PC-3 (cell line): Measurements from ENCODE around the gene ACER3. TPM values are rescaled to one million over a fixed set of nuclear protein-coding genes. Genes with fewer than 3 reads are reported as not detected.

ENCODE experiments used
- ATAC-seq: fragments of 200-7000 bp; cut with Tn5 transposase; 2 replicates; pipeline ENCODE4 v1.9.1; 2020; ENCODE audit warnings: mild to moderate bottlenecking, moderate library complexity
- BruUV-seq: library from RNA; stranded (reverse); fragments of 400-500 nt; replicated peaks from 2 replicates; lab custom pipeline; 2021; lab: Mats Ljungman, UMichigan
- CTCF ChIA-PET: fragments of 300-600 bp; sonication (Branson Sonifier 250); formaldehyde crosslinking; loops from one replicate; lab custom pipeline; 2022; ENCODE audit warnings: antibody characterized with exemption; lab: Charles Lee
- POLR2A ChIA-PET: fragments of 300-600 bp; sonication (Branson Sonifier 250); formaldehyde crosslinking; loops from one replicate; lab custom pipeline; 2022; ENCODE audit warnings: antibody characterized with exemption; ENCODE audit not compliant: unreplicated experiment; lab: Charles Lee
- DNase-seq: peaks from one replicate; pipeline ENCODE4 v3.0.0-alpha.2; 2015
- H2AFZ ChIP-seq: fragments of 300-600 bp; sonication (generic); 2 replicates; pipeline ENCODE4 v1.6.0; 2016; ENCODE audit warnings: antibody characterized with exemption, low read length
- H3F3A ChIP-seq: fragments of 300-600 bp; sonication (generic); one replicate; pipeline ENCODE4 v1.6.0; 2017; ENCODE audit warnings: antibody characterized with exemption, low read length, control low read depth, mild to moderate bottlenecking; ENCODE audit not compliant: unreplicated experiment
- H3K27ac ChIP-seq: fragments of 300-600 bp; sonication (generic); 2 replicates; pipeline ENCODE4 v1.5.1; 2016; ENCODE audit warnings: mild to moderate bottlenecking, low read length
- H3K27me3 ChIP-seq: fragments of 300-600 bp; sonication (generic); 2 replicates; pipeline ENCODE4 v1.6.1; 2016; ENCODE audit warnings: low read length, mixed read lengths
- H3K36me3 ChIP-seq: fragments of 300-600 bp; sonication (generic); 2 replicates; pipeline ENCODE4 v1.6.1; 2016; ENCODE audit warnings: low read depth, mixed run types, low read length, mixed read lengths
- H3K4me1 ChIP-seq: fragments of 300-600 bp; sonication (generic); 2 replicates; pipeline ENCODE4 v1.5.1; 2016; ENCODE audit warnings: low read length; ENCODE audit not compliant: insufficient read depth
- H3K4me2 ChIP-seq: fragments of 300-600 bp; sonication (generic); 2 replicates; pipeline ENCODE4 v1.6.0; 2016; ENCODE audit warnings: low read length
- H3K4me3 ChIP-seq: fragments of 300-600 bp; sonication (generic); 2 replicates; pipeline ENCODE4 v1.5.1; 2016; ENCODE audit warnings: mild to moderate bottlenecking, low read length, mixed read lengths
- H3K79me2 ChIP-seq: fragments of 300-600 bp; sonication (generic); 2 replicates; pipeline ENCODE4 v1.6.1; 2017; ENCODE audit warnings: low read length, mixed read lengths
- H3K9ac ChIP-seq: fragments of 300-600 bp; sonication (generic); 2 replicates; pipeline ENCODE4 v1.6.0; 2016; ENCODE audit warnings: mild to moderate bottlenecking, low read length
- H3K9me2 ChIP-seq: fragments of 300-600 bp; sonication (generic); replicated peaks from 2 replicates; pipeline ENCODE4 v1.6.1; 2016; ENCODE audit warnings: mixed run types, low read length, mixed read lengths
- H3K9me3 ChIP-seq: fragments of 300-600 bp; sonication (generic); 2 replicates; pipeline ENCODE4 v1.6.1; 2016; ENCODE audit warnings: low read length, mixed read lengths
- H4K20me1 ChIP-seq: fragments of 300-600 bp; sonication (generic); 2 replicates; pipeline ENCODE4 v1.6.1; 2016; ENCODE audit warnings: low read length, mixed read lengths
- EZH2 ChIP-seq: fragments of 300-600 bp; sonication (generic); IDR thresholded peaks from one replicate; pipeline ENCODE4 v1.6.1; 2017; ENCODE audit warnings: antibody characterized with exemption, mild to moderate bottlenecking, low read length; ENCODE audit not compliant: unreplicated experiment
- EZH2phosphoT487 ChIP-seq: fragments of 300-600 bp; sonication (generic); IDR thresholded peaks from 2 replicates; pipeline ENCODE4 v1.6.1; 2018; ENCODE audit warnings: mild to moderate bottlenecking, antibody characterized with exemption, low read length, borderline replicate concordance
- intact Hi-C: fragments of 100-400 bp; cut with micrococcal nuclease; formaldehyde crosslinking; loops from 2 replicates; pipeline ENCODE4 v1.9.0; 2023
- total RNA-seq: library from RNA; depleted of rRNA; stranded (reverse); fragments of >200 nt; gene quantifications from 2 replicates; pipeline ENCODE4 v1.2.3, GENCODE V29; 2014
- TF ChIP-seq, protein P1 (sequence below): fragments of 300-600 bp; sonication (generic); conservative IDR thresholded peaks from 2 replicates; pipeline ENCODE4 v1.5.1; 2017; ENCODE audit warnings: antibody characterized with exemption, low read depth, mild to moderate bottlenecking, low read length

Gene ACER3
- total RNA-seq, 1 experiment from 2014 or later, result 17.3 TPM

DNA sequence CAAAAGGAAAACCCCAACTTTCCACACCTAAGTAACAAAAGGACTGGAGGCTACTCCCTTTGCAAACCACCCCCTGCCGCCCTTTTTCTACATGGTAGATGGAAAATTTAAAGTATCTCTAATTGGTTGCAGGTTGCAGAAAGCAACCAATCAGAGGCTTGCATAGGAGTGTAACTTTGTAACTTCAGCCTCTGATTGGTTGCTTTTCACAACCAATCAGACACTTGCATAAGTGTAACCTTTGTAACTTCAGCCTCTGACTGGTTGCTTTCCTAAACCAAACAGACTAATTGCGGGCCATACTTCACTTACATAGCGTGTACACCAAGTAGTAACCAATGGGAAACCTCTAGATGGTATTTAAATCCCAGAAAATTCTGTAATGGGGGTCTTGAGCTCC lies 16.8 kb upstream of the ACER3 start:
- no peaks in the 10 kb centered on the region for H3K36me3 ChIP-seq
- ChIA-PET CTCF (no interaction called here), POLR2A (no interaction called here)
- no peaks in the 10 kb centered on the region for H3K79me2 ChIP-seq
- BruUV-seq, result no TSS peak
- DNase-seq, result no peak
- H2AFZ ChIP-seq, result no peak overlapping the region
- H3K27me3 ChIP-seq, result no peaks in the 10 kb centered on the region
- H3K9me3 ChIP-seq, result no peaks in the 10 kb centered on the region
- no peak overlapping the region for H3K27ac ChIP-seq
- H3K4me3 ChIP-seq, result no peak overlapping the region
- peaks cover 15% of the 10 kb centered on the region for H3K4me1 ChIP-seq
- intact Hi-C loops, result no loop called here
- no peaks in the 10 kb centered on the region for H4K20me1 ChIP-seq
- no peaks in the 10 kb centered on the region for H3K9me2 ChIP-seq
- ATAC-seq, result no peak
- TF ChIP-seq, protein P1, sequence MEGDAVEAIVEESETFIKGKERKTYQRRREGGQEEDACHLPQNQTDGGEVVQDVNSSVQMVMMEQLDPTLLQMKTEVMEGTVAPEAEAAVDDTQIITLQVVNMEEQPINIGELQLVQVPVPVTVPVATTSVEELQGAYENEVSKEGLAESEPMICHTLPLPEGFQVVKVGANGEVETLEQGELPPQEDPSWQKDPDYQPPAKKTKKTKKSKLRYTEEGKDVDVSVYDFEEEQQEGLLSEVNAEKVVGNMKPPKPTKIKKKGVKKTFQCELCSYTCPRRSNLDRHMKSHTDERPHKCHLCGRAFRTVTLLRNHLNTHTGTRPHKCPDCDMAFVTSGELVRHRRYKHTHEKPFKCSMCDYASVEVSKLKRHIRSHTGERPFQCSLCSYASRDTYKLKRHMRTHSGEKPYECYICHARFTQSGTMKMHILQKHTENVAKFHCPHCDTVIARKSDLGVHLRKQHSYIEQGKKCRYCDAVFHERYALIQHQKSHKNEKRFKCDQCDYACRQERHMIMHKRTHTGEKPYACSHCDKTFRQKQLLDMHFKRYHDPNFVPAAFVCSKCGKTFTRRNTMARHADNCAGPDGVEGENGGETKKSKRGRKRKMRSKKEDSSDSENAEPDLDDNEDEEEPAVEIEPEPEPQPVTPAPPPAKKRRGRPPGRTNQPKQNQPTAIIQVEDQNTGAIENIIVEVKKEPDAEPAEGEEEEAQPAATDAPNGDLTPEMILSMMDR, result no peak
- no peak for TF ChIP-seq EZH2
- no peak for TF ChIP-seq EZH2phosphoT487
- no peaks in the 10 kb centered on the region for H3F3A ChIP-seq
- no peak overlapping the region for H3K9ac ChIP-seq
- H3K4me2 ChIP-seq, result no peak overlapping the region

DNA sequence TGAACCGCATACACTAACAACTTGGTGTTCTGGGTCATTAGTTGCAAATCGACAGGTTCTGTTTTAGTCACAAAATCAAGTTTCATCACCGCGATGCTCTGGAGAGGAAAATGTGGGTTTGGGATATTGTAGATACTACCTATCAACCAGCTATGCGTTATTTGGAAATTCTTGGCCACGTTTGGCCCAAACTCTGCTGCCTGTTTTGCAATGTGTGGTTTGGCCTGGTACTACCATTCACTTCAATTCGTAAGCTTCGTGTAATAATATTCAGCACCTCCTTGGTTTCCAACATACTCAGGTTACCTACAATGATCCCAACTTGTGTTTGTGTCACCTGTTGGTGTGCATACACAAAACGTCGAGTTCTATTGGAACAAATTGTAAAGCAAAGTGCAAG lies 16.2 kb upstream of the ACER3 start:
- Histone ChIP-seq H3K36me3 (no peaks in the 10 kb centered on the region), H3K4me2 (no peak overlapping the region), H3K27me3 (no peaks in the 10 kb centered on the region), H3K9me3 (no peaks in the 10 kb centered on the region), H3F3A (no peaks in the 10 kb centered on the region), H3K9ac (no peak overlapping the region), H2AFZ (no peak overlapping the region), H3K9me2 (no peaks in the 10 kb centered on the region), H4K20me1 (no peaks in the 10 kb centered on the region), H3K4me3 (no peak overlapping the region), H3K4me1 (peaks cover 9% of the 10 kb centered on the region), H3K79me2 (no peaks in the 10 kb centered on the region), H3K27ac (no peak overlapping the region)
- ATAC-seq (no peak), DNase-seq (no peak)
- intact Hi-C loops, result no loop called here
- BruUV-seq, result no TSS peak
- ChIA-PET POLR2A (no interaction called here), CTCF (no interaction called here)
- TF ChIP-seq EZH2phosphoT487, result no peak
- no peak for TF ChIP-seq EZH2
- TF ChIP-seq, protein P1, result no peak

DNA sequence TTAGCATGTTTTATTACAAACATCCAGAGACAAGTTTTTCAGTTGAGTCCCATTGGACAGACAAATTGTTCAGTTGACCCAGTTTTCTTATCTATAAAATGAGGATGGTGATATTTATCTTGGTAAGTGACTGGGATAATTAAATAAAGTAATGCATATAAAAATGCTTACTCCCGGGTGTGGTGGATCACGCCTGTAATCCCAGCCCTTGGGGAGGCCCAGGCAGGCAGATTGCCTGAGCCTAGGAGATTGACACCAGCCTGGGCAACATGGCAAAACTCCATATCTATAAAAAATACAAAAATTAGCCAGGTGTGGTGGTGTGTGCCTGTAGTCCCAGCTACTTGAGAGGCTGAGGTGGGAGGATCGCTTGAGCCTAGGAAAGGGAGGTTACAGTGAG lies 15.6 kb upstream of the ACER3 start:
- ChIA-PET CTCF (no interaction called here), POLR2A (no interaction called here)
- no peak overlapping the region for H3K4me3 ChIP-seq
- H3K36me3 ChIP-seq, result no peaks in the 10 kb centered on the region
- intact Hi-C loops, result no loop called here
- no peak overlapping the region for H3K27ac ChIP-seq
- no peaks in the 10 kb centered on the region for H3K27me3 ChIP-seq
- H4K20me1 ChIP-seq, result no peaks in the 10 kb centered on the region
- no peak for DNase-seq
- no peaks in the 10 kb centered on the region for H3F3A ChIP-seq
- peaks cover 4% of the 10 kb centered on the region for H3K4me1 ChIP-seq
- no peaks in the 10 kb centered on the region for H3K9me3 ChIP-seq
- BruUV-seq, result no TSS peak
- H3K9ac ChIP-seq, result no peak overlapping the region
- H3K4me2 ChIP-seq, result no peak overlapping the region
- no peak overlapping the region for H2AFZ ChIP-seq
- H3K79me2 ChIP-seq, result no peaks in the 10 kb centered on the region
- no peaks in the 10 kb centered on the region for H3K9me2 ChIP-seq
- no peak for ATAC-seq
- TF ChIP-seq, protein P1, result no peak
- TF ChIP-seq EZH2phosphoT487 (no peak), EZH2 (no peak)
